IPS-15b (cell line): ENCODE data around the gene DCDC2C.
"Not testable (repeated sequence)": the region's sequence is repeated elsewhere in the genome, so short reads cannot be mapped to it uniquely, and the experiment has no call there.

Experiments
- H3K27me3 ChIP-seq: one replicate; pipeline ENCODE4 v1.6.1; 2013; ENCODE audit warnings: low read length; ENCODE audit not compliant: control insufficient read depth, insufficient read depth
- H3K36me3 ChIP-seq: one replicate; pipeline ENCODE4 v1.6.1; 2013; ENCODE audit warnings: low read length; ENCODE audit not compliant: control insufficient read depth, insufficient read depth
- H3K4me1 ChIP-seq: one replicate; pipeline ENCODE4 v1.6.1; 2013; ENCODE audit warnings: mild to moderate bottlenecking, low read length; ENCODE audit not compliant: control insufficient read depth, insufficient read depth
- H3K4me3 ChIP-seq: one replicate; pipeline ENCODE4 v1.5.1; 2013; ENCODE audit warnings: low read depth, low read length
- H3K9ac ChIP-seq: one replicate; pipeline ENCODE4 v1.6.1; 2013; ENCODE audit warnings: low read depth, mild to moderate bottlenecking, low read length
- H3K9me3 ChIP-seq: one replicate; pipeline ENCODE4 v1.6.1; 2013; ENCODE audit warnings: mild to moderate bottlenecking, low read length; ENCODE audit not compliant: control insufficient read depth, insufficient read depth

The DCDC2C gene

DNA sequence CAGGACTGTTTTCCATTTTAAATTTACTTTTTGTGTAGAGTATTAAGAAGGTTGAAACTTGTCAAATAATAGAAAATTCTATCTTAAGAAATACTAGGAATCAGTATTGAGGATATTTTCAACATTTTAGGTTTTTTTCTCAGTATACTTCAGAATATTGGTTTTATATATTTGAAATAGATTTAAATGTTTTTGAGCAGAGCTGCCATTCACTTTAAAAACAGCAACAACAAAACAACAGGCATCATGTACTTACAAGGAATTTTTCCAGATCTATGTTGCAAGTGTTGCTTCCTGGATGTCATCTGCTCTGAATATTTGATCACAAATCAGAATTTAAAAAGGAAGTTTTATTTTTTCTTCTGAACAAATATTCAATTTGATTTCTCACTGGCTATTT lies 84.4 kb downstream of the DCDC2C start:
- Histone ChIP-seq H3K36me3 (no peaks in the 10 kb centered on the region), H3K9ac (no peak overlapping the region), H3K9me3 (no peaks in the 10 kb centered on the region), H3K4me3 (no peak overlapping the region), H3K4me1 (peaks cover 2% of the 10 kb centered on the region), H3K27me3 (no peaks in the 10 kb centered on the region)

DNA sequence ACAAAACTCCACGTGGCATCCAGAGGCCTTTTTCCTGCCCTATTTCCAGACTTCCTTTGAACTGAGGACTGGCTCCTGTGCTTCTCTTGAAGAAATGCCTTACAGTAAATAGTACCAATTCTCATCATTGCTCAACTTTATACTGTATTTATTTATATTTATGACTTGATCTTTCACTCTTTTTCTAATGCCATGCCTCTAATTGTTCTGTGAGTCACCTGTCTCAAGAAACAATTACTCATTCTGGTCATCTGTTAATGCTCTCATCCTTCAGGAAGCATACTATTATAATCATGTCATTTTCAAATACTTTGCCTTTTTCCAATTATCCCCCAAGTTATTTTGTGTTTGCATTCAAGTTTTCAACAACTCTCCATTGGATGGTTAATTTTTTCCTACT lies 85.9 kb downstream of the DCDC2C start:
- Histone ChIP-seq H3K4me1 (peaks cover 2% of the 10 kb centered on the region), H3K36me3 (no peaks in the 10 kb centered on the region), H3K9me3 (no peaks in the 10 kb centered on the region), H3K4me3 (no peak overlapping the region), H3K27me3 (no peaks in the 10 kb centered on the region), H3K9ac (no peak overlapping the region)

DNA sequence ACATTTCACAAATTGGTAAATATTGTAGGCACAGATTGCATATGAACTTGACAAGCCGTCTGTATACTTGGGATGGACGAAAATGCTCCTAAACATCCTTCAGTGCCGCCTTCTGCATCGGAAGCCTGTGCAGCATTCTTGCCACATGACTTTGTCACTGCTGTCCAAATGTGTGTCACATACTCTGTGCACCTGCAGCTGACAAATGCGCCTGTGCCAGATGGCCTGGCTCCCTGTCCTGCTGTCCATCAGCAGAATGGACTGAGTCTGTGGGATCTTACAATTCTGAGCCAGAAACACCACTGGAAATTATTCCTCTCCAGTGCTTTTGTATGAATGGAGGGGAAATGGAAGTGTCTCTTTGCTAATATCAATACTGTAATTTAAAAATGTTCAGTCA lies 89.9 kb downstream of the DCDC2C start:
- no peaks in the 10 kb centered on the region for H3K9me3 ChIP-seq
- no peaks in the 10 kb centered on the region for H3K27me3 ChIP-seq
- no peak overlapping the region for H3K9ac ChIP-seq
- H3K4me1 ChIP-seq: no peaks in the 10 kb centered on the region
- H3K36me3 ChIP-seq: no peaks in the 10 kb centered on the region
- no peak overlapping the region for H3K4me3 ChIP-seq

DNA sequence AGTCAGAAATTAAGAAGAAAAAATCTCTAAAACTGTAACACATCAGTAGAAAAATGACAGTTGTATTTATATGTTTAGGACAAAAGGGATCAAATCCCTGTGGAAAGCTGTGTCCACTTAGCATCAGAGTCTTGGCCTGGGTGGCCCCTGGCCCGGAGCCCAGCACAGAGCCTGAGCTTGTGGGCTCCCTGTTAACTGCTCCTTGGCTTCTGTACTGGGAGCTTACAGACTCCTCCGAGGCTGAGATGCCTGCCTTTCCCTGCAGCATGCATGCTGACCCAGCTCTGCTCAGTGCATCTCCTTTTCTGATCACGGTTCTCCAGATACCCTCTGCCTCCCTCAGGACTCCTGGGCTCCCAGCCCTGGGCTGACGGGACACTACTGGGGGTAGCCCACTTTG lies 98.1 kb downstream of the DCDC2C start:
- H3K36me3 ChIP-seq: no peaks in the 10 kb centered on the region
- no peaks in the 10 kb centered on the region for H3K27me3 ChIP-seq
- no peaks in the 10 kb centered on the region for H3K4me1 ChIP-seq
- no peak overlapping the region for H3K9ac ChIP-seq
- no peak overlapping the region for H3K4me3 ChIP-seq
- no peaks in the 10 kb centered on the region for H3K9me3 ChIP-seq

DNA sequence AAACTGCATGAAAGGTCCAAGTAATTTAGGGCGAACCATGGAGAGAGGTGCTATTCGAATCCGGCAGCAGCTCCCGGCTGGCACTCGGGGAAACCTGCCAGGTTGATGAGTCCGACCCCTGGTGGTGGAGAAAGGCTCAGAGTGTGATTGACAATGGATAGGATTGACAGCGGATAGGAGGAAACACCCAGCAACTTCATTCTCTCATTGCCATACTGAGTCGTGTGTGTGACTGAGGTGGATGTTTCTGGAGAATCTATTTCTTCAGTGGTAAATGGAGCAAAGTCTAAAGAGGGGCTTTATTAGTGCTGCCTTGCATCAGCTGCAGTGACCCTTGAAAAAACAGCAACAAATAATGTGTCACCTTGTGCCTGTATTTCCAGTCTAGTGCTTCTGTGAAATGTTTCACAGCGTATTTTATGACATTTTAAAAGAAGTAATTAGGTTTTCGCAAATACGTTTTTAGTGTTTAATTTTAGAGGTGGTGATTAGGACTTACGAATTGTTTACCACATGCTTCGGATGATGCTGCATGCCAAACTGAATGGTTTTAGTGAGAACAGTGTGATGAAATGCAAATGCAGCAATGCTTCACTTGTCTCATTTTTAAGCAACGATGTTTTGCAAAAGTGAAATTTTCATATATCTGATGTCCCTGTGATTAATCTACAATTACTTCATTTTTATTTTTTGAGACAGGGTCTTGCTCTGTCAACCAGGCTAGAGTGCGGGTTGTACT lies 102.0 kb downstream of the DCDC2C start:
- Histone ChIP-seq H3K4me3 (no peak overlapping the region), H3K36me3 (no peaks in the 10 kb centered on the region), H3K4me1 (no peaks in the 10 kb centered on the region), H3K9ac (no peak overlapping the region), H3K9me3 (no peaks in the 10 kb centered on the region), H3K27me3 (no peaks in the 10 kb centered on the region)

DNA sequence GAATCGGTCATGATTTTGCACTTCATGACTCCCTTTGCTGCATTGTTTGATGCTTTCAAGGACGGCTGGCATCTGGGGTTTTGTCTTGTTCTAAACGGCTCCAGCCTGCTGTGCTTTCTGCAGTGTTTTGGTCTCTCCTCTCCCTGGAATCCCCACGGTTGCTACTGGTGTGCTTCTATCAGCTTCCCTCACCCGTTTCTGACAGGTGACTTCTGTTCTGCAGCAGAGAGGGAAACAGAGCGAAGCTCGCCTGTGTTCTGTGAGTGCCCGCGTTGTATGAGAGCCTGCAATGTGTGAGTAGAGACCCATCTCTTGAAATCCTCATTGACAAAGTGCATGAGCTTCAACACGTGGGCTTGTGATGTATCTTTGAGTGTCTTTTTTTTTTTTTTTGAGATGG lies 102.8 kb downstream of the DCDC2C start:
- Histone ChIP-seq H3K4me1 (no peaks in the 10 kb centered on the region), H3K27me3 (no peaks in the 10 kb centered on the region), H3K9me3 (no peaks in the 10 kb centered on the region), H3K36me3 (no peaks in the 10 kb centered on the region), H3K4me3 (no peak overlapping the region), H3K9ac (no peak overlapping the region)

DNA sequence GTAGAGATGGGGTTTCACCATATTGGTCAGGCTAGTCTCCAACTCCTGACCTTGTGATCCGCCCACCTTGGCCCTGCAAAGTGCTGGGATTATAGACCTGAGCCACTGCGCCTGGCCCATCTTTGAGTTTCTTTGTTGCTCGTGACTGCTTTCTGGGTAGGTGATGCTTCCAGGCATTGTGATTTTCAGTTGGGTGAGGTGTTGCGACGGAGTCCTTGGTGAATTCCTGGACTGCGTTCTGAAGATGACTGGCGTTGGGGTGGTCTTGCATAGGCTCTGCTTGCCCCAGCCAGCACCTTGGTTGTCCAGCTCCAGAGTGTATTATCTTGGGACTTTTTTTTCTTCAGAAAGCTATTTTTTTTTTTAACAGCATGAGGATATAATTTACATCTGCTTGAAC lies 103.4 kb downstream of the DCDC2C start:
- Histone ChIP-seq H3K9ac (no peak overlapping the region), H3K36me3 (no peaks in the 10 kb centered on the region)

DNA sequence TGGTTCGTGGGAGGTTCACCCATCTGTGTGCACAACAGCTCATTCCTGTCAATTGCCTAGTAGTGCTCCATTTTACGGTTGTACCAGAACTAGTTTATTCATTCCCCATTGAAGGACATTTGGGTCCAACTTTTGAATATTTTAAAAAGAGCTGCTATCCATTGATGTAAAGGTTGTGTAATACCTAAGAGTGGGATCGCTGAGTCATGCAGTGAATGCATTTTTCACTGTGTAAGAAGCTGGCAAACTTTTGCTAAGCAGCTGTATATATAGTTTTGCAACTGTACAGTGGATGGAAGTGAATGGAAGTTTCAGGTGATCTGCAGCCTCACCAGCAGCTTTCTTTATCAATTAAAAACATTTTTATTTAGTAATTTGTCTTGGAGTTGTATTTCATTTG lies 104.5 kb downstream of the DCDC2C start:
- Histone ChIP-seq H3K4me3 (no peak overlapping the region), H3K9ac (no peak overlapping the region), H3K9me3 (no peaks in the 10 kb centered on the region), H3K36me3 (no peaks in the 10 kb centered on the region), H3K27me3 (no peaks in the 10 kb centered on the region), H3K4me1 (no peaks in the 10 kb centered on the region)

More for the DNA sequence above, 103.4 kb downstream of the DCDC2C start:
- H3K27me3 ChIP-seq: no peaks in the 10 kb centered on the region
- no peak overlapping the region for H3K4me3 ChIP-seq
- no peaks in the 10 kb centered on the region for H3K4me1 ChIP-seq
- H3K9me3 ChIP-seq: no peaks in the 10 kb centered on the region

DNA sequence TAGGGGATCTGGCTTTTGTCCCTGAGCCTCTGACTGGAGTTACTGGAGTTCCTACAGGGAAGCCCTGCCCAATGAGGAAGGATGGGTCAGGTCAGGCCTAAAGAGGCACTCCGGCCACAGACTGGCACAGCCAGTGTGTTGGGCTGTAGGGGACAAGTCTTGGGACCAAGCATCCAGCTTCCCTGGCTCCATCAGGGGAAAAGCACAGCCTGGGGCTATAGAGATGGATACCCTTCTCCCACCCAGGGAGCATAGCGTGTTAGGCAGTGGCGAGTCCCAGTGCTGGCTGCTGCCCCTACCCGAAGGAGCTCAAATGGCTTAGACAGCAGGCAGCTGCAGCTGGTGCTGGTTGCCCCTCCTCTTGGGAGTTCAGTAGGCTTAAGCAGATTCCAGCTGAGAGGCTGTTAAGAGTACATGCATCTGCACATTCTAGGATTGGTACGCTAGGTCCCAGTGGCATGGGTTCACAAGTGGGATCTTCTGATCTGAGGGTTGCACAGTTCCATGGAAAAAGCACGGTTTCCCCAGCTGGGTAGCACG lies 111.4 kb downstream of the DCDC2C start:
- H3K4me3 ChIP-seq: no peak overlapping the region
- no peaks in the 10 kb centered on the region for H3K9me3 ChIP-seq
- no peaks in the 10 kb centered on the region for H3K36me3 ChIP-seq
- no peak overlapping the region for H3K9ac ChIP-seq
- no peaks in the 10 kb centered on the region for H3K4me1 ChIP-seq
- H3K27me3 ChIP-seq: no peaks in the 10 kb centered on the region

DNA sequence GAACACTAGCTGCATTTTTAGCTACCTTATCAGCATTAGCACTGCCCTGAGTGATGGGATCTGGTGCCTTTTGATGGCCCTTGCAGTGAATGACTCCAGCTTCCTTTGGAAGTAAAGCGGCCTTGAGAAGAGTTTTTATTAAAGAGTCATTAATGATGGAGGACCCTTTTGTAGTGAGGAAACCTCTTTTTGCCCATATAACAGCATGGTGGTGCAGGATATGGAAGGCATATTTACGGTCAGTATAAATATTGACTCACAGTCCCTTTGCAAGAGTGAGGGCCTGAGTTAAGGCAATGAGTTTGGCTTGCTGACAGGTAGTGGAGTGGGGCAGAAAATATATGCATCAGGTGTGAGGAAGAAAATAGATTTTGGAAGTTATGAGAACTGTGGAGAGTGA lies 113.8 kb downstream of the DCDC2C start:
- H3K27me3 ChIP-seq, H3K9ac ChIP-seq, H3K9me3 ChIP-seq, H3K4me3 ChIP-seq, H3K4me1 ChIP-seq, H3K36me3 ChIP-seq: not testable (repeated sequence)

DNA sequence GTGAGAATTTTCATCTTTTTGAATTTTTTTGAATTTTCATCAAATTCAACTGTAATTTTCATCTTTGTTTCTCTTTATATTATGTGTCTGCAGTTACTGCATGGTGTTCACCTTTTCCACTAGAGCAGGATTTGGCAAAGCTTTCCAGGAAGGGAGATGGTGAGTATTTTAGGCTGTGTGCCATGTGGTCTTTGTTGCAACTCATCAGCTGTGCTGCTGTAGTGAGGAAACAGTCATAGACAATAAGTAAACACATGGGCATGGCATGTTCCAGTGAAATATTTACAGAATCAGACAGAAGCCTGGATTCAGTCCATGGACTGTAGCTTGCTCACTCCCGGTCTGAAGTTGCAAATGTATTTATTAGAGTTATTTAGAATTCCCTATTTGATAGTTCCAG lies 120.4 kb downstream of the DCDC2C start:
- H3K9ac ChIP-seq: no peak overlapping the region
- no peaks in the 10 kb centered on the region for H3K9me3 ChIP-seq
- no peaks in the 10 kb centered on the region for H3K36me3 ChIP-seq
- no peaks in the 10 kb centered on the region for H3K27me3 ChIP-seq
- no peak overlapping the region for H3K4me3 ChIP-seq
- H3K4me1 ChIP-seq: no peaks in the 10 kb centered on the region

DNA sequence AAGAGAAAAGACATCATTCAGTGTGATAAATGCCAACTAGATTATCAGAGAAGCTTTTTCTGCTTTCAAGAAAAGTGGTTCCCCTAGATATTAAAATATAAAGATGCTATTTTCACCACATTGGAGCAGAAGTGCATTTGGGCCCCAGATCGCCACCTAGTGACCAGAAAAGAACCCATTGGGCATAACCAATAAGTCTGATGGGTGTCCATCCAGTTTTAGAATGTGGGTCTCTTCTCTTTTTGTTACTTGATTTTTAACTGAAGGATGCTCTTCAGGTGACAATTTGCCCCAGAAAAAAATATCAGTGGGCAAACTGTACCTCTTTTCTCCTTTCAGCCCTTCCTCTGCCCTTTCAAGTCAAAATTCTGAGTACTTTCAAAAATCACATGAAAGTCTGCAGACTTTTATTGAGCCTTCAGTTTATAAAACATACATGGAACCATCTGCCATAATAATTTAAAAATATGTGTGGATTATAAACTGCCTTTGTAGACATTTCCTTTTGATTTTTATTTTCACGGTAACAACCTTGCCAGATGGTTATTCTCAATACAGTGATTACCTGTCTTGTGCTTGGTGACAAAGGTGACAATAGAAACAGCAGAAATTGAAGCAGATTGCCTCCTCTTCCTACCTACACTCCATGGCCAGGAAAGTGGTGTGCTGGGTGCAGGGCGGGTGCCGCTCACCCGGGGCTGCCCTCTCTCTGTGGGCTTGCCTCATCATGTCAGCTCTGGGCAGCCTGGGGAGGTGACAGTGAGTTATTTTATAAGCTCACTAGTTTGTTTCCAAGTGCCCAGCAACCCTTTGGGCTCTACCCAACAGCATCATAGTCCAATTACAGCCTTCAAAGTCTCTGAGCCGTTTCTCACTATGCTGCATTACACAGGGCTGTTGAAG lies 124.5 kb downstream of the DCDC2C start:
- no peak overlapping the region for H3K4me3 ChIP-seq
- H3K9ac ChIP-seq: no peak overlapping the region
- H3K4me1 ChIP-seq: no peaks in the 10 kb centered on the region
- no peaks in the 10 kb centered on the region for H3K36me3 ChIP-seq
- H3K9me3 ChIP-seq: no peaks in the 10 kb centered on the region
- H3K27me3 ChIP-seq: no peaks in the 10 kb centered on the region
